Endothelial cell of umbilical vein (primary cell): ENCODE data around the gene OR8I2. TPM values are rescaled to one million over a fixed set of nuclear protein-coding genes. Genes with fewer than 3 reads are reported as not detected.

Source experiments
- BruUV-seq: library from RNA; stranded (reverse); fragments of 400-500 nt; replicated peaks from 2 replicates; lab custom pipeline; 2021; lab: Mats Ljungman, UMichigan
- CTCF ChIA-PET: fragments of 300-600, 350-600 bp; sonication (Branson Sonifier 250); formaldehyde crosslinking; loops from one replicate; lab custom pipeline; 2021; ENCODE audit warnings: antibody characterized with exemption, inconsistent platforms; lab: Charles Lee
- POLR2A ChIA-PET: fragments of 300-600, 350-600 bp; sonication (Branson Sonifier 250); formaldehyde crosslinking; loops from one replicate; lab custom pipeline; 2021; ENCODE audit warnings: antibody characterized with exemption, inconsistent platforms; lab: Charles Lee
- DNase-seq: peaks from one replicate; pipeline ENCODE4 v3.0.0-alpha.2; 2011; ENCODE audit warnings: low read depth, low spot score
- FAIRE-seq: peaks from 2 replicates; lab custom pipeline; 2011; peaks lifted over from hg19 to GRCh38; lab: Jason Lieb, UNC
- H2AFZ ChIP-seq: 2 replicates; pipeline ENCODE4 v1.6.0; 2012; ENCODE audit warnings: low read depth, low read length, control low read depth, inconsistent platforms
- H3K27ac ChIP-seq: 2 replicates; pipeline ENCODE4 v1.5.1; 2011; ENCODE audit warnings: low read depth, mild to moderate bottlenecking, control low read depth, low read length, moderate library complexity; ENCODE audit not compliant: insufficient read depth
- H3K27me3 ChIP-seq, 2 experiments: 2 replicates each; pipeline versions ENCODE4 v1.6.0 to v1.6.1; 2011; ENCODE audit warnings: low read length in 2 of 2, mixed read lengths in 1 of 2; ENCODE audit not compliant: control insufficient read depth in 2 of 2, insufficient read depth in 2 of 2
- H3K36me3 ChIP-seq, 2 experiments: 2 replicates in 1 of 2; 3 replicates in 1 of 2; pipeline ENCODE4 v1.5.1; 2011; ENCODE audit warnings: low read length in 2 of 2, mild to moderate bottlenecking in 1 of 2, moderate library complexity in 1 of 2; ENCODE audit not compliant: control insufficient read depth in 2 of 2, insufficient read depth in 2 of 2; ENCODE audit errors: extremely low read depth in 1 of 2
- H3K4me1 ChIP-seq: 3 replicates; pipeline ENCODE4 v1.5.1; 2011; ENCODE audit warnings: mild to moderate bottlenecking, low read length; ENCODE audit not compliant: control insufficient read depth, insufficient read depth; ENCODE audit errors: extremely low read depth
- H3K4me2 ChIP-seq: 2 replicates; pipeline ENCODE4 v1.6.1; 2011; ENCODE audit warnings: low read length, control low read depth, mixed read lengths; ENCODE audit not compliant: insufficient read depth
- H3K4me3 ChIP-seq, 3 experiments: fragments of 200-600 bp in 1 of 3; sonication (generic), shearing (Covaris generic) in 1 of 3; replicated peaks in 1 of 3; 2 replicates each; pipeline ENCODE4 v1.5.1; 2011 to 2016; ENCODE audit warnings: control low read depth in 3 of 3, low read length in 3 of 3, mild to moderate bottlenecking in 2 of 3, inconsistent platforms in 1 of 3, low read depth in 1 of 3, moderate library complexity in 1 of 3; ENCODE audit not compliant: insufficient read depth in 1 of 3
- H3K79me2 ChIP-seq: 2 replicates; pipeline ENCODE4 v1.6.0; 2012; ENCODE audit warnings: low read length, inconsistent platforms; ENCODE audit not compliant: control insufficient read depth, insufficient read depth
- H3K9ac ChIP-seq: replicated peaks from 2 replicates; pipeline ENCODE3; 2011; ENCODE audit warnings: low read length, control low read depth; ENCODE audit not compliant: insufficient read depth; ENCODE audit errors: extremely low read depth
- H3K9me1 ChIP-seq: replicated peaks from 3 replicates; pipeline ENCODE4 v1.6.0; 2011; ENCODE audit warnings: mild to moderate bottlenecking, low read length; ENCODE audit not compliant: control insufficient read depth, insufficient read depth; ENCODE audit errors: extremely low read depth
- H3K9me3 ChIP-seq: replicated peaks from 2 replicates; pipeline ENCODE4 v1.5.1; 2012; ENCODE audit warnings: low read length, inconsistent platforms; ENCODE audit not compliant: control insufficient read depth, insufficient read depth
- H4K20me1 ChIP-seq: replicated peaks from 2 replicates; pipeline ENCODE3; 2011; ENCODE audit warnings: mild to moderate bottlenecking, low read length; ENCODE audit not compliant: control insufficient read depth, insufficient read depth; ENCODE audit errors: extremely low read depth
- EZH2 ChIP-seq: IDR thresholded peaks from 2 replicates; pipeline ENCODE4 v1.6.1; 2012; ENCODE audit warnings: borderline replicate concordance, low read depth, mild to moderate bottlenecking, moderate library complexity, low read length, inconsistent platforms; ENCODE audit not compliant: severe bottlenecking
- FOS ChIP-seq: IDR thresholded peaks from 2 replicates; pipeline ENCODE4 v1.6.1; 2011; ENCODE audit warnings: mild to moderate bottlenecking, low read length, moderate library complexity, borderline replicate concordance; ENCODE audit not compliant: insufficient read depth
- GATA2 ChIP-seq: IDR thresholded peaks from 2 replicates; pipeline ENCODE4 v1.7.0; 2011; ENCODE audit warnings: low read depth, mild to moderate bottlenecking, moderate library complexity, mixed read lengths, low read length; ENCODE audit not compliant: insufficient read length, insufficient read depth
- JUN ChIP-seq: IDR thresholded peaks from 2 replicates; pipeline ENCODE4 v1.6.1; 2011; ENCODE audit warnings: borderline replicate concordance, low read depth; ENCODE audit not compliant: insufficient read length, insufficient read depth
- MYC ChIP-seq: IDR thresholded peaks from one replicate; pipeline ENCODE4 v1.6.1; 2011; ENCODE audit warnings: mild to moderate bottlenecking, low read depth, low read length
- POLR2A ChIP-seq: IDR thresholded peaks from 2 replicates; pipeline ENCODE4 v1.6.1; 2012; ENCODE audit warnings: low read depth, mild to moderate bottlenecking, control low read depth, low read length
- POLR2AphosphoS5 ChIP-seq: IDR thresholded peaks from 2 replicates; pipeline ENCODE4 v1.6.1; 2012; ENCODE audit warnings: low read depth, mild to moderate bottlenecking, control low read depth, low read length, moderate library complexity; ENCODE audit not compliant: insufficient read depth
- dilution Hi-C: fragments of 300-500 bp; cut with MboI; formaldehyde crosslinking; loops from one replicate; pipeline ENCODE4 v1.15.0; 2019; ENCODE audit warnings: low sequenced_read_pairs; ENCODE audit not compliant: extremely low pct_ligation_motif_present
- intact Hi-C: fragments of 100-400 bp; cut with micrococcal nuclease; formaldehyde crosslinking; loops from one replicate; pipeline ENCODE4 v1.10.0; 2022
- polyA plus RNA-seq, 4 experiments: library from polyadenylated mRNA; depleted of rRNA in 3 of 4; stranded (reverse) in 3 of 4; unstranded in 1 of 4; fragments of >200 nt; gene quantifications; 2 replicates each; pipeline versions ENCODE4 v1.2.1 to v1.2.3, GENCODE V29; 2011 to 2012; ENCODE audit warnings: missing spikeins in 1 of 4
- total RNA-seq: library from RNA; stranded (reverse); gene quantifications from 2 replicates; pipeline ENCODE4 v1.2.3, GENCODE V29; 2021
- TF ChIP-seq, protein P1 (sequence below), 2 donors: IDR thresholded peaks; 1 replicate in 1 of 2; 2 replicates in 1 of 2; pipeline ENCODE4 v1.5.1; 2011; ENCODE audit warnings: low read length in 2 of 2, mild to moderate bottlenecking in 2 of 2, moderate library complexity in 2 of 2, control low read depth in 1 of 2, inconsistent platforms in 1 of 2, low read depth in 1 of 2; ENCODE audit not compliant: insufficient read depth in 1 of 2; ENCODE audit errors: extremely low read depth in 1 of 2
- TF ChIP-seq, protein P2 (sequence below): IDR thresholded peaks from 2 replicates; pipeline ENCODE4 v1.6.1; 2011; ENCODE audit not compliant: insufficient read depth, insufficient read length

Gene OR8I2
- total and polyA plus RNA-seq, 2 donors (not counting 3 experiments of a cell fraction or from before 2014, with no cell fraction given): not detected

DNA sequence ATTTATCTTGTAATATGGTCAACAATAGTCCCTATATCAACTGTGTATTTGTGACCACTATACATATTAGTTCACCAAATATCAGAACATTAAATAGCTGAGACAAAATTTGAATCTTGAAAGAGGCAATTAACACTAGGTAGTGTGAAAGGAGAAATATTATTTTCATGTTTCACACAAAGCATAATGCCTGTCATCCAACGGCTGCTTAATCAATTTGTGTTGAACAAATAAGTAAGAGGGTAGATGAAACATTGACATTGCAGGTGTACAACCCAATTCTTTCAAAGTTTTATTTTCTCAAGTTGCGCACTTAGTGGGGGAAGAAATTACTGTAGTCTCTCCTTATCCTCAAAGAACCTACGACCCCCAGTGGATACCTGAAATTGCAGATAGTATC, 3.4 kb upstream of the OR8I2 start:
- Histone ChIP-seq H4K20me1 (no peaks in the 10 kb centered on the region), H3K4me2 (no peak overlapping the region), H3K4me3 (no peak overlapping the region), H2AFZ (no peak overlapping the region), H3K79me2 (no peaks in the 10 kb centered on the region), H3K9ac (no peak overlapping the region), H3K27ac (no peak overlapping the region), H3K4me1 (no peaks in the 10 kb centered on the region), H3K36me3 (no peaks in the 10 kb centered on the region), H3K9me3 (peaks cover 2% of the 10 kb centered on the region), H3K9me1 (no peaks in the 10 kb centered on the region), H3K27me3 (no peaks in the 10 kb centered on the region)
- no TSS peak for BruUV-seq
- TF ChIP-seq POLR2AphosphoS5 (no peak), JUN (no peak), FOS (no peak), MYC (no peak), GATA2 (no peak), EZH2 (no peak), POLR2A (no peak)
- TF ChIP-seq, protein P1, sequence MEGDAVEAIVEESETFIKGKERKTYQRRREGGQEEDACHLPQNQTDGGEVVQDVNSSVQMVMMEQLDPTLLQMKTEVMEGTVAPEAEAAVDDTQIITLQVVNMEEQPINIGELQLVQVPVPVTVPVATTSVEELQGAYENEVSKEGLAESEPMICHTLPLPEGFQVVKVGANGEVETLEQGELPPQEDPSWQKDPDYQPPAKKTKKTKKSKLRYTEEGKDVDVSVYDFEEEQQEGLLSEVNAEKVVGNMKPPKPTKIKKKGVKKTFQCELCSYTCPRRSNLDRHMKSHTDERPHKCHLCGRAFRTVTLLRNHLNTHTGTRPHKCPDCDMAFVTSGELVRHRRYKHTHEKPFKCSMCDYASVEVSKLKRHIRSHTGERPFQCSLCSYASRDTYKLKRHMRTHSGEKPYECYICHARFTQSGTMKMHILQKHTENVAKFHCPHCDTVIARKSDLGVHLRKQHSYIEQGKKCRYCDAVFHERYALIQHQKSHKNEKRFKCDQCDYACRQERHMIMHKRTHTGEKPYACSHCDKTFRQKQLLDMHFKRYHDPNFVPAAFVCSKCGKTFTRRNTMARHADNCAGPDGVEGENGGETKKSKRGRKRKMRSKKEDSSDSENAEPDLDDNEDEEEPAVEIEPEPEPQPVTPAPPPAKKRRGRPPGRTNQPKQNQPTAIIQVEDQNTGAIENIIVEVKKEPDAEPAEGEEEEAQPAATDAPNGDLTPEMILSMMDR (IDR thresholded peaks at IDR 0.05; ENCODE audit: extremely low read depth in 1 of 2, insufficient read depth in 1 of 2, low read depth in 1 of 2, low read length in 2 of 2): no peak
- TF ChIP-seq, protein P2, sequence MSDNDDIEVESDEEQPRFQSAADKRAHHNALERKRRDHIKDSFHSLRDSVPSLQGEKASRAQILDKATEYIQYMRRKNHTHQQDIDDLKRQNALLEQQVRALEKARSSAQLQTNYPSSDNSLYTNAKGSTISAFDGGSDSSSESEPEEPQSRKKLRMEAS: no peak
- no peak for FAIRE-seq
- CTCF ChIA-PET: no interaction called here
- POLR2A ChIA-PET: no interaction called here
- dilution Hi-C loops (no loop called here), intact Hi-C loops (no loop called here)
- DNase-seq: no peak
